Neural cell (in vitro differentiated cells): ENCODE measurements around the gene RPL22.

Experiments used
- SMC3 ChIP-seq: fragments of 450-650 bp; conservative IDR thresholded peaks from 2 replicates; pipeline ENCODE4 v1.6.1; 2014; ENCODE audit warnings: antibody characterized with exemption, mild to moderate bottlenecking, moderate library complexity; ENCODE audit not compliant: poor library complexity
- TAF1 ChIP-seq: IDR thresholded peaks from 2 replicates; pipeline ENCODE4 v1.6.1; 2012; ENCODE audit warnings: low read depth
- TF ChIP-seq, protein P1 (sequence below): fragments of 450-650 bp; IDR thresholded peaks from 2 replicates; pipeline ENCODE4 v1.5.1; 2014; ENCODE audit warnings: antibody characterized with exemption, mild to moderate bottlenecking, moderate library complexity; ENCODE audit not compliant: poor library complexity, severe bottlenecking

DNA sequence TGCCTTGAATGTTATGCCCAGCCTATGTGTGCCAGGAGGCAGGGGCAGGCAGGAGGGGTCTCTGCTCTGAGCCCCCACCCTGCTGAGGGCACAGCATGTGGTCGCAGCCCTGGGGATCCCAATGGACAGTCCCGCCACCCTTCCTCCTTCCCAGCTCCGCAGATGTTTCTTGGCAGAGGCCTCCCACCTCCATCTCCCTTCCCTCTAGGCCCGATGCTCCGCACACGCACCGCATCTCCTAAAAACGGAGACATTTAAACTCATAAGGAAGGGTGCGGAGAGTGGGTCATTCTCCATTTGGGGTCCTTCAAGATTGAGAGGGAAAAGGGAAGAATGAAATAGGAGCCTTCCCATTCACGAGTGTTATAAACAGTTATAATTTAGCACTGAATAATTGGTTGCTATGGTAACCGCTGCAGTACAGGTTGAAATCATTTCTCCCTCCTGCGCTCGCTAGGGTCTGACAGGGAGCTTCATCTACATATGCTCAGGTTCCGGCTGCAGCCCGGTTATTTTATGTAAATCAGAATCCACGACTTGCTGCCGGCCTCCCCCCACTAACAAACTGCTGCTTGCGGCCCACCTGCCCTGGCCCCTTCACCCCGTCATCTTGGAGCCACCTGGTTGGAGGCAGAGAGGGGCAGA lies 35.3 kb downstream of the RPL22 start:
- TF ChIP-seq SMC3 (no peak), TAF1 (no peak)
- TF ChIP-seq, protein P1, sequence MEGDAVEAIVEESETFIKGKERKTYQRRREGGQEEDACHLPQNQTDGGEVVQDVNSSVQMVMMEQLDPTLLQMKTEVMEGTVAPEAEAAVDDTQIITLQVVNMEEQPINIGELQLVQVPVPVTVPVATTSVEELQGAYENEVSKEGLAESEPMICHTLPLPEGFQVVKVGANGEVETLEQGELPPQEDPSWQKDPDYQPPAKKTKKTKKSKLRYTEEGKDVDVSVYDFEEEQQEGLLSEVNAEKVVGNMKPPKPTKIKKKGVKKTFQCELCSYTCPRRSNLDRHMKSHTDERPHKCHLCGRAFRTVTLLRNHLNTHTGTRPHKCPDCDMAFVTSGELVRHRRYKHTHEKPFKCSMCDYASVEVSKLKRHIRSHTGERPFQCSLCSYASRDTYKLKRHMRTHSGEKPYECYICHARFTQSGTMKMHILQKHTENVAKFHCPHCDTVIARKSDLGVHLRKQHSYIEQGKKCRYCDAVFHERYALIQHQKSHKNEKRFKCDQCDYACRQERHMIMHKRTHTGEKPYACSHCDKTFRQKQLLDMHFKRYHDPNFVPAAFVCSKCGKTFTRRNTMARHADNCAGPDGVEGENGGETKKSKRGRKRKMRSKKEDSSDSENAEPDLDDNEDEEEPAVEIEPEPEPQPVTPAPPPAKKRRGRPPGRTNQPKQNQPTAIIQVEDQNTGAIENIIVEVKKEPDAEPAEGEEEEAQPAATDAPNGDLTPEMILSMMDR = no peak
